PFSK-1 (cell line): ENCODE data around the gene LSM14A.

Experiments
- FOXP2 ChIP-seq: optimal IDR thresholded peaks from 2 replicates; pipeline ENCODE3; 2011; ENCODE audit warnings: borderline replicate concordance, control low read depth, inconsistent platforms; ENCODE audit not compliant: insufficient read depth; ENCODE audit errors: extremely low read length, extremely low read depth
- POLR2AphosphoS5 ChIP-seq: IDR thresholded peaks from 2 replicates; pipeline ENCODE4 v1.6.1; 2012; ENCODE audit warnings: low read depth, mild to moderate bottlenecking, control low read depth, low read length, moderate library complexity
- SIN3A ChIP-seq: IDR thresholded peaks from 2 replicates; pipeline ENCODE4 v1.6.1; 2012; ENCODE audit warnings: mild to moderate bottlenecking, low read length, moderate library complexity, borderline replicate concordance; ENCODE audit not compliant: insufficient read depth
- TAF1 ChIP-seq: IDR thresholded peaks from 2 replicates; pipeline ENCODE4 v1.6.1; 2012; ENCODE audit warnings: low read length, control low read depth, borderline replicate concordance; ENCODE audit not compliant: insufficient read depth
- TF ChIP-seq, protein P1 (sequence below), 2 experiments: IDR thresholded peaks; 2 replicates each; pipeline versions ENCODE4 v1.6.1 to v1.8.0; 2011 to 2012; ENCODE audit warnings: low read depth in 2 of 2, low read length in 2 of 2, control low read depth in 1 of 2, inconsistent platforms in 1 of 2, mild to moderate bottlenecking in 1 of 2, moderate library complexity in 1 of 2; ENCODE audit not compliant: insufficient read depth in 1 of 2

Gene LSM14A

DNA sequence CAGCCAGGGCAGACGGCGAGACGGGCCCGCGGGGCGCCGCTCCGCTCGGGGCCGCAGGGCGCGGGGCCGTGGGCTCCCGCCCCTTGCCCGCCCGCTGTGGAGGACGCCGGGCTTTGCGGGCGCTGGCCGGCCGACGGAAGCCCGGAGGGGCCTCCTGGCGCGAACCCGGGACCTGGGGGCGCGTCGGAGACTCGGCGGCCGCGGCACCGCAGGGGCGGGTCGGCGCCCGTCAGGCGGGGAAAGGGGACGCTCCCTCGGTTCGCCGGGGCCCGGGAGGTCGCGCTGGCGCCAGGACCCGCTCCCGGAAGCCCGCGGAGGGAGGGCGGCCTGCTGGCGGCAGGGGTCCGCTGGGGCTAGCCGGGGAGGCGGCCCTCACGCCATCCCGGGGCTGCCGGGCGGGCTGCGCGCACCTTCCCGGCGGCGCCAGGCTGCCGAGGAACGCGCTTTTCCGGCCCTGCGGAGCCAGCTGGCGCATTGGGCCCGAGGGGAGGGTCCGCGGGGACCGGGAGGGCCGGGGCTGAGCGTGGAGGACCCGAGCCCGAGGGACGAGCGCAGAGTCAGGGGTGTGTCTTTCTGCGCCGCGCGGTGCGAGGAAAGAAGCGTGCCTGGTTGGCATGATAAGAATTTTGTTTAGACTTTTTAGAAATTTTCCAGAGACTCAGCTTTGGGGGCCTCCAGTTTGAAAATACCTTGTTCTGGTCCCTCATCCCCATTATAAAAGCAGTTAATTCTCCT lies 82.6 kb downstream of the LSM14A start:
- no peak for TF ChIP-seq POLR2AphosphoS5
- TF ChIP-seq TAF1 = no peak
- no peak for TF ChIP-seq FOXP2
- TF ChIP-seq SIN3A = no peak
- TF ChIP-seq, protein P1, sequence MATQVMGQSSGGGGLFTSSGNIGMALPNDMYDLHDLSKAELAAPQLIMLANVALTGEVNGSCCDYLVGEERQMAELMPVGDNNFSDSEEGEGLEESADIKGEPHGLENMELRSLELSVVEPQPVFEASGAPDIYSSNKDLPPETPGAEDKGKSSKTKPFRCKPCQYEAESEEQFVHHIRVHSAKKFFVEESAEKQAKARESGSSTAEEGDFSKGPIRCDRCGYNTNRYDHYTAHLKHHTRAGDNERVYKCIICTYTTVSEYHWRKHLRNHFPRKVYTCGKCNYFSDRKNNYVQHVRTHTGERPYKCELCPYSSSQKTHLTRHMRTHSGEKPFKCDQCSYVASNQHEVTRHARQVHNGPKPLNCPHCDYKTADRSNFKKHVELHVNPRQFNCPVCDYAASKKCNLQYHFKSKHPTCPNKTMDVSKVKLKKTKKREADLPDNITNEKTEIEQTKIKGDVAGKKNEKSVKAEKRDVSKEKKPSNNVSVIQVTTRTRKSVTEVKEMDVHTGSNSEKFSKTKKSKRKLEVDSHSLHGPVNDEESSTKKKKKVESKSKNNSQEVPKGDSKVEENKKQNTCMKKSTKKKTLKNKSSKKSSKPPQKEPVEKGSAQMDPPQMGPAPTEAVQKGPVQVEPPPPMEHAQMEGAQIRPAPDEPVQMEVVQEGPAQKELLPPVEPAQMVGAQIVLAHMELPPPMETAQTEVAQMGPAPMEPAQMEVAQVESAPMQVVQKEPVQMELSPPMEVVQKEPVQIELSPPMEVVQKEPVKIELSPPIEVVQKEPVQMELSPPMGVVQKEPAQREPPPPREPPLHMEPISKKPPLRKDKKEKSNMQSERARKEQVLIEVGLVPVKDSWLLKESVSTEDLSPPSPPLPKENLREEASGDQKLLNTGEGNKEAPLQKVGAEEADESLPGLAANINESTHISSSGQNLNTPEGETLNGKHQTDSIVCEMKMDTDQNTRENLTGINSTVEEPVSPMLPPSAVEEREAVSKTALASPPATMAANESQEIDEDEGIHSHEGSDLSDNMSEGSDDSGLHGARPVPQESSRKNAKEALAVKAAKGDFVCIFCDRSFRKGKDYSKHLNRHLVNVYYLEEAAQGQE (IDR thresholded peaks at IDR 0.05; ENCODE audit: insufficient read depth in 1 of 2, low read depth in 2 of 2, low read length in 2 of 2) = no peak

- TF ChIP-seq POLR2AphosphoS5 = no peak
- TF ChIP-seq, protein P1 (IDR thresholded peaks at IDR 0.05; ENCODE audit: insufficient read depth in 1 of 2, low read depth in 2 of 2, low read length in 2 of 2) = no peak
- no peak for TF ChIP-seq SIN3A
- no peak for TF ChIP-seq FOXP2
- no peak for TF ChIP-seq TAF1
Measured at GRCh38 chr19:34255546-34255945, 83.2 kb downstream of the LSM14A start.

GRCh38 chr19:34256835-34257558 lies 84.7 kb downstream of the LSM14A start:
- TF ChIP-seq, protein P1 (IDR thresholded peaks at IDR 0.05; ENCODE audit: insufficient read depth in 1 of 2, low read depth in 2 of 2, low read length in 2 of 2) = no peak
- TF ChIP-seq FOXP2 (no peak), POLR2AphosphoS5 (no peak), SIN3A (no peak), TAF1 (no peak)

DNA sequence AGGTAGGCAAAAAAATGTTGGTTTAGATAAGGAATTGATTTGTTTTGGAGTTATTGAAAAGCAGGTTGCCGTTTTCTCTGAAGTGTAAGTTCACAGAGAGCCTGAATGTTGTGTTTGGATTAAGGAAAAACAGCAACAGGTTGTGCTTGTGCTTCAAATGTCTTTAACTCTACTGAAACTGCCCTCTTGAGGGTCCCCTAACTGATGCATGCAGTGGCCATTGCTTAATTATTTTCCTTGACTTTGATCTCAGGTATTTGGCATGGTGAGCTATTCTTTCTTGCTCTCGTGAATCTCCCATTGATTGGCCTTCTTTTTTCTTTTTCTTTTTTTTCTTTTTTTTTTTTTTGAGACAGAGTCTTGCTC lies 85.2 kb downstream of the LSM14A start:
- TF ChIP-seq TAF1 (no peak), POLR2AphosphoS5 (no peak), SIN3A (no peak), FOXP2 (no peak)
- TF ChIP-seq, protein P1 (IDR thresholded peaks at IDR 0.05; ENCODE audit: insufficient read depth in 1 of 2, low read depth in 2 of 2, low read length in 2 of 2) = no peak
